HG03457 (cell line): ENCODE measurements around the gene MYO1B.

Source experiments
- ATAC-seq: cut with Tn5 transposase; IDR thresholded peaks from one replicate; pipeline ENCODE4 v1.9.1; 2021; ENCODE audit warnings: moderate number of reproducible peaks; ENCODE audit not compliant: unreplicated experiment

Gene MYO1B

DNA sequence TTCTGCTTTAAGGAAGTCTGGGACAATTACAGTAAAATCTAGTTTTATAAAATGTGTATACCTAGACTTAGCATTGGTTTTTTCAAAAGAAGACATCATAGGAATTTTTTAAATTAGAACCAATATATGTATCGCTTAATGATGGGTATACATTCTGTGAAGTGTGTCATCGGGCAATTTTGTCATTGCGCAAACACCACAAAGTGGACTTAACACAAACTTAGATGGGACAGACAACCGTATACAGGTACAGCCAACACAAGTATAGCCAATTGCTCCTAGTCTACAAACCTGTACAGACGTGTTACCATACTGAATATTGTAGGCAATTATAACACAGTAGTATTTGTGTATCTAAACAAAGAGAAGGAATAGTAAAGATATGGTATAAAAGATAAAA lies 12.7 kb downstream of the MYO1B start:
- no peak for ATAC-seq

GRCh38 chr2:191258996-191259395 lies 13.8 kb downstream of the MYO1B start:
- no peak for ATAC-seq

GRCh38 chr2:191262436-191262835 lies 17.2 kb downstream of the MYO1B start:
- ATAC-seq, result no peak

GRCh38 chr2:191263050-191263449 lies 17.8 kb downstream of the MYO1B start:
- no peak for ATAC-seq

DNA sequence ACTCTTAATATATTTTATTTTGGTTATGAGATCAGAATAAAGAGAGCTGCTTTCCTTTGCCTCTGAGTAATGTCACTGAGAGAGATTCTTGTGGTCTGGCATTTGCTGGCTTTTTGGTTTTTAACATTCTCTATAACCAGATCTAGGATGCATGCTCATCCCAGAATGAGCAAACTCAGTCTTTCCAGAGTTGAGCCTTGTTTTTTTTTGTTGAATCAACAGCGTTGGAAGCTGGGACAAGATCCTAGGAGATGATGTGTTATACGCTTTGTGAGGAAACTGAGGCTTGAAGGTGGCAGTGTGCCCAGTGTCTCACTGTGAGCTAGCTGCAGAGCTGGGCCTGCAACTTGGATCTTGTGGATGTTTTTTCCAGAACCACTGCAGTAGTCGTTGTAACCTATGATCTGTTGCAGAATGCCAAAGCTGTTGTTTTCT lies 19.5 kb downstream of the MYO1B start:
- ATAC-seq, result no peak

- no peak for ATAC-seq
These were observed 20.3 kb downstream of the MYO1B start for GRCh38 chr2:191265311-191266170.

DNA sequence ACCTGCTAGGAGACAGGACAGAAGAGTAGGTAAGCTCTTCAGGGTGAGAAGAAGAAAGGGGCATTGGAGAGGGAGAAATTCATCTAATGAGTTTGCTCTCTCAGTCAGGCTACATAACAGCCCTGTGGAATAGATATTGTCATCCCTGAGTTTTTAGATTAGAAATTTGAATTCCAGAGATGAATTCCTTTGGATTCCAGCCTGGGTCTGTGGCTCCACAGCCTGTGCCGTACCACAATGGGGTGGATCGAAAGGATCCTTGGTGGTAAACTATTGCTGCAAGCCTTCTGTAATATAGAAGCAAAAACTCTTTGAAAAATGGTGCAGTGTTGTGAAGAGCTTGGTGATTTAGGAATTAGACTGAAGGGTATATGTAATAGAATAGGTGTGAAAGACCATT lies 21.0 kb downstream of the MYO1B start:
- ATAC-seq, result no peak

DNA sequence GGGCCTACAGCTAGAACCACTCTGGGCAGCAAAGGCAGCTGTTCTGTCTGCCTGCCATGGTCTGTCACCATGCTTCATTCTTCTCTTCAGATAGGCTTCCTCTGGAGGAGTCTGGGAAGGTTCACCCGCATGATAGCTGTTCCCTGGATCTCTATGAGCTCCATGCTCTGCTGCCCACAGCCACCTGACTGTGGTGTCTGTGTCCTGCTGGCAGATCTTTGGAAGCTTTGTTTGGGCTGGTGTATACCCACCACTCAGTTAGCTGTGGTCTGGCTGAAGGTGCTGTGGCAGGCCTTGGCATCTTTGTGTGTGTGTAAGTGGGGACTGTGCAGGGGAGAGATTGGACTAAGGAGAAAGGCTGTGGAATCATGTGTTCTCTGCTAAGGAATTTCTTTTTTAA lies 23.4 kb downstream of the MYO1B start:
- no peak for ATAC-seq

DNA sequence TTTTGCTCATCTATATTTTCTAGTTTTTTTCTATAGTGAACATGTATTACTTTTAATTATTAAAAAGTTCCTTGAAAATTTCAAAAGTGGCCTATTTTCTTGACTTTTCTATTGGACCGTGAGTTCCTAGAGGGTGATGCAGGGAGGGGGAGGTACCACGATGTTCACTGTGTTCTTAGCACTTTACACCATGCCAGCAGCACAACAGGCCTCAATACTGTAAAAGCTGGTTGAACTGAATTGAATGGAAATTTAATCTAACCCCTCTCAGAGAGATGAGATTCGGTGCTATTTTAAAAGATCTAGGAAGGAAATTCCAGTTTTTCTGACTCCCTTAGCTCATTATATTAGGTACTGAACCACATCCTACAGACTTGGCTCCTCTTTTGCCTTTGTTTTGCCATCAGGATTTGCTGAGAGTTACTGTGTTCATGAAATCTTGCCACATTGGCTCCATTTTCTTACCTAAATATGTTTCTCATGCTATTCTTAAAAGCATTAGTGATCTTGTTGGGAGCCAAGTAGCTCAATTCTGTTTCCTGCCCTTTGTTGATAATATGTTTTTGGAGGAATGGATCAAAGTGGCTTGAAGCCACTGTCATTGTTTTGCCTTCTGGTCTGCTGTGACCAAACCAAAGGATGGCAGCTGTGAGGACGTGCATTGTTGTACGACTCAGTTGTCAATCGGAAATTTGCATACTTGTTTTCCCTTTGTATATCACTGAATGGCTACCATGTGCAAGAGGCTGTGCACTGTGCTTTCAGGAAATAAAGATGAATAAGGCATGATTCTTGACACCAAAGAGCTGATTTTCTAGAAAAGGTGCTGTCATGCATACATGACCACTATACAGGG lies 25.3 kb downstream of the MYO1B start:
- no peak for ATAC-seq

DNA sequence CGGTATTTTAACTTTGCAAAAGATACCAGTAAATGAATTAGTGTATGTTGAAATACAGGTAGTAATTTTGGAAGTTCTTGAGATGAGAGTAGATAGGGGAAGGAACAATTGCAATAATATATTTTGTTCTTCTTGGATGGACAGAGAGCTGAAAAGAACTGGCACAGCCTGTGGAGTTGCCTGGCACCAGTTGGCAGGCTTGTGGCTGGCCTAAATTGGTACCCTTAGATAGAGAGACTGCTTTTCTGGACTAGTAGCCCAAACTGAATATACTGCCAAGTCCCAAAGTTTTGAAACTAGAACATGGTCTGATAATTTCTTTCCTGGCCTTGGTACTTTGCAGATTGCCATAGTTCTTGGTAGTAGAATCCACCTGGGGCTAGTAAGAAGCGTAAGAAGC lies 26.9 kb downstream of the MYO1B start:
- no peak for ATAC-seq

DNA sequence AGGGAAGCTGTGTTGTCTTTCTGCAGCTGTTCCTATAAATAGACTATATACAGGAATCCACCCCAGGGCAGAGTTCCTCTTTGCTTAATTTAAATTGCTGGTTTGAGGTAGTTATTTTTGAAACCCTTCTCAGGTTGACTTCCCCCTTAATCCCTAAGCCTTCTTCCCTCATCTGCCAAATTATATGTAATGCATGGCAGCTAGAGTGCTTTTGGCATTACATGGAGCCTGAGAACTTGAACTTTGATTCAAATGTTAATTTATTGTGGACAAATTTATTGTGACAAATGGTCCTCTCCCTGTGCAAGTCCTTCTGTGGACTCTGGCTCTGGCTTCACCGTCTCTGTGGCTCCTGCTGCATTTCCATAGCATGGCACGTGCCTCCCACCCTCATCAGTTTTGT lies 29.2 kb downstream of the MYO1B start:
- no peak for ATAC-seq

GRCh38 chr2:191276792-191277465 lies 31.7 kb downstream of the MYO1B start:
- ATAC-seq, result no peak

DNA sequence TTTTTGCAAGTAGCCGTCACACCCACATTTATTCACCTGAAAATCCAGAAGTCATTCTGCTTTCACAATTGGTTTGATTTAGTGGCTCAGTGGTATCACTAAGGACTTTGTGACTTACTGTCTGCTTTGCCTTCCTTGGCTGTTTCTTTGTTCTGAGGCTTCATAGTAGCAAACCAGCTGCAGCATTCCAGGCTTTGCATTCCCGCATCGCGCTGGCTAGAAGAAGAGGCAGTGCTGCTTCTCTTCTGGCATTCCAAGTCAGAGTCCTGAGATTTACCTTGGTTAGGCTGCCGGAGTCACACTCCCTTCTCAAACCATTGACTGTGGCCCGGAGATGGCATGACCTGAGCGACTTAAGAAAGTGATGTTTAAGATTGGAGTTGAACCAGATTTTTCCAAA lies 35.1 kb downstream of the MYO1B start:
- no peak for ATAC-seq

DNA sequence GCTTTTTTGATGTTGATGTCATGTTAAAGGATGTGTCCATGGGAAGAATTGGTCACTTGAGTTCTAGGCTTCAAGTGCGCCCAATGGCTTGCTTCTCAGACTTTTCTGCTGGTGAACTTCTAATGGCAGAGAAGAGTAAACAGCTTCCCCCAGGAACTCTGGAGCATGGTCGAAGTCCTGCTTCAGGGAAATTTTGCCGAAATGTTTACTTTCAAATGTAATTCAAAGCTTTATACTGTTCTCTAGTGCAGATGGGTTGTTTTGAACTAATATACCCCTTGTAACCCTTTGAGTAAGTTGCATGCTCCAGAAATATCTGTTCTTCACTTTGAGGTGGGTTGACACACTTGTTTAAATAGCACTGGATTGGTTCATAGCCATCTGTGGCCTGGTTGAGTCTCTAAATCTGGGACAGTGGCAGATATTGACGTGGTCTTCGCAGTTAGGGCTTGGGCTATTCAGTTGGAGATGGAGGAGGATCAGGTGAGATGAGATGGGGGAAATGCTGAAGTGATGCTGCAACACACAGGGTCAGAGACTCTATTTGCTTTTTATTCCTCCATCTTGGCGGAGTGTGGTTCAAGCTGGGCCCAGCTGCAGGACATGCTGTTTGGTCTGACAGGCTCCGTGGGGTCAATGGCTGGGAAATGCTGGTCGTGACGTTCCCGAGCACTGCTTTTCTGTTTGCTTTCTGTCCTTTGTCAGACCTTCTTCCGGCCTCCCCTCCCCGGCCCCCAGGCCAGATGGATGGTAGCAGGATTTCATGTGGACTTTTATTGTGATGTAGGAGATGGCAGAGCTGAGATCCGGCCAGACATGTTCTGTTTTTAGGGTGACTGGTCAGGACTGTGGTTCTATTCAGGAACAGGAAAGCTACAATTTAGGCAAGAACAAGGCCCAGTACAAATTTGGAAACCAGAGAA lies 35.9 kb downstream of the MYO1B start:
- no peak for ATAC-seq

DNA sequence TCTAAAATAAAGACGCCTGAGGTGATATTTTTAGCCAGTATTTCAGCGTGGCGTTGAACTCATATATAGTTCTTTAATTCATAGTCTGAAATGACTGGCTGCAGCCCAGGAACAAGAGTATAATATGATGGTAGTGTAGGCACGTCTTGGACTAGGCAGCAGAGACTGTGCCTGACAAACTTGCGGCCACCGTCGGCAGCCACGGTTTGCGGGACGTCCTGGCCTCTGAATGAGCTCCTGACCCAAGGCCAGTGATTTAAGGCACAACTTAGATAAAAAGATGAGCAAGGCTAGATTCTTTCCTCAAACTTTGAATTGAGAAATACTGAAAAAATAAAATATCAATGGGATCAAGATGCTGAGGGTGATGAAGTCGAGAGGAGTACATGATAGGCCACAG lies 40.0 kb downstream of the MYO1B start:
- no peak for ATAC-seq

DNA sequence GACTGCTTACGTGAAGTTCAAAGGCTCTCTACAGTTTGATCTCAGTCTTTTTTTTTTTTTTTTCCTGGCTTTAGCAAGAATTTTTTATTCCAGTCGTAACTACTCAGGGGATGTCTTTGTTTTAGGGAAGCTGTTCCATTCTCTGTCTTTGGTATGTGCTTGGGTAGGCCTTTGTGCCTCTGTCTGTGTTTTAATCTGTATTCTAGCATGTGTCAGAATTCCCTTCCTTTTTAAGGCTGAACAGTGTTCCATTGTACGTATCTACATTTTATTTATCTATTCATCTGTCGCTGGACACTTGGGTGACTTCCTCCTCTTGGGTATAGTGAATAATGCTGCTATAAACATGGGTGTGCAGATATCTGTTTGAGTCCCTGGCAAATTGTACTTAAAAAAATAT lies 42.6 kb downstream of the MYO1B start:
- ATAC-seq, result no peak

GRCh38 chr2:191289049-191289448 lies 43.8 kb downstream of the MYO1B start:
- ATAC-seq, result no peak

- no peak for ATAC-seq
These were observed 46.3 kb downstream of the MYO1B start for GRCh38 chr2:191291471-191291870.

DNA sequence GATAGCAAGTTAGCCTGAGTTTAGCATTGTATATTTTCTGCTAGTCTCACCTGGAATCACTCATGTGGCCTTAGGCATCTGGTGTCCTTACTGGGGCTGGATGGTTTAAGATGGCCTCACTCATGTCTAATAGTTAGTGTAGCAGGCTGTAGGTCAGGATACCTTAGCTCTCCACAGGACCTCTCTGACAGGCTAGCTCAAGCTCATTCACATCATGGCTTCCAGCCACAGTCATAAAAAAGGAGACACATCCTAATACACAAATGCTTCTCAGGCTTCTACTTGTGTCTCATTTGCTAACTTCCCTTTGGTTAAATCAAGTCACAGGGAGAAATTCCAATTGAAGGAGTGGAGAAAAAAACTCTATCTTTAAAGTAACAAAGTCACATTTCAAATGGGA lies 47.7 kb downstream of the MYO1B start:
- no peak for ATAC-seq

GRCh38 chr2:191295088-191295487 lies 49.9 kb downstream of the MYO1B start:
- no peak for ATAC-seq
